ENCODE data around the gene LRP2BP. TPM values are rescaled to one million over a fixed set of nuclear protein-coding genes. Genes with fewer than 3 reads are reported as not detected.

LRP2BP gene
- total and polyA plus RNA-seq, 12 donors: 1.0 to 6.1 (median 2.3) TPM

- TF ChIP-seq CTCF (IDR thresholded peaks at IDR 0.05): no peak
- intact Hi-C loops (cut with DNase I): no loop called here
- H3K27ac ChIP-seq: no peak overlapping the region
- ATAC-seq (no peak), DNase-seq (no peak)
- peaks cover 0 to 17% (median 0%) of the 10 kb centered on the region in 11 donors for H3K9me3 ChIP-seq
- no peaks in the 10 kb centered on the region for H3K36me3 ChIP-seq
- H3K4me1 ChIP-seq: peaks cover 0 to 12% (median 6%) of the 10 kb centered on the region in 9 donors
- peaks cover 0 to 10% (median 0%) of the 10 kb centered on the region in 7 donors for H3K27me3 ChIP-seq
- WGBS, 2 donors: 51 to 53% methylated on average over 4 of the region's 4 CpGs
- H3K4me3 ChIP-seq: no peak overlapping the region
These were observed 14.2 kb downstream of the LRP2BP start for GRCh38 chr4:185381288-185382196.

- no peak overlapping the region for H3K4me3 ChIP-seq
- H3K9me3 ChIP-seq: peaks cover 0 to 17% (median 0%) of the 10 kb centered on the region in 11 donors
- DNase-seq (no peak), ATAC-seq (no peak)
- WGBS, 2 donors: 85 to 92% methylated on average over 1 of the region's 1 CpG
- H3K4me1 ChIP-seq: peaks cover 0 to 10% (median 3%) of the 10 kb centered on the region in 9 donors
- intact Hi-C loops (cut with DNase I): no loop called here
- H3K27me3 ChIP-seq: peaks cover 0 to 4% (median 0%) of the 10 kb centered on the region in 7 donors
- H3K27ac ChIP-seq: no peak overlapping the region
- H3K36me3 ChIP-seq: no peaks in the 10 kb centered on the region
- no peak for TF ChIP-seq CTCF (IDR thresholded peaks at IDR 0.05)
These were observed 15.4 kb downstream of the LRP2BP start for GRCh38 chr4:185380320-185380719.

GRCh38 chr4:185379326-185380295 lies 16.1 kb downstream of the LRP2BP start:
- TF ChIP-seq CTCF (IDR thresholded peaks at IDR 0.05): no peak
- intact Hi-C loops (cut with DNase I): no loop called here
- peaks cover 0 to 17% (median 0%) of the 10 kb centered on the region in 11 donors for H3K9me3 ChIP-seq
- H3K4me3 ChIP-seq: no peak overlapping the region
- H3K27me3 ChIP-seq: no peaks in the 10 kb centered on the region
- ATAC-seq (no peak), DNase-seq (no peak)
- H3K4me1 ChIP-seq: peaks cover 0 to 4% (median 0%) of the 10 kb centered on the region in 9 donors
- 97 to 98% methylated on average over 13 of the region's 13 CpGs for WGBS, 2 donors
- H3K27ac ChIP-seq: no peak overlapping the region
- H3K36me3 ChIP-seq: no peaks in the 10 kb centered on the region

- intact Hi-C loops (cut with DNase I): no loop called here
These were observed 17.5 kb downstream of the LRP2BP start for GRCh38 chr4:185378264-185378663.

More at GRCh38 chr4:185378264-185378663, 17.5 kb downstream of the LRP2BP start:
- H3K4me1 ChIP-seq: no peaks in the 10 kb centered on the region
- ATAC-seq (no peak), DNase-seq (no peak)
- peaks cover 0 to 3% (median 0%) of the 10 kb centered on the region in 9 donors for H3K36me3 ChIP-seq
- H3K9me3 ChIP-seq: peaks cover 0 to 12% (median 0%) of the 10 kb centered on the region in 11 donors
- no peak overlapping the region for H3K27ac ChIP-seq
- no peak overlapping the region for H3K4me3 ChIP-seq
- no peaks in the 10 kb centered on the region for H3K27me3 ChIP-seq
- no peak for TF ChIP-seq CTCF (IDR thresholded peaks at IDR 0.05)
- WGBS, 2 donors: 93 to 99% methylated on average over 6 of the region's 6 CpGs
